Skeletal muscle cell (primary cell): Measurements from ENCODE around the gene SERPINE1.
"Not testable (repeated sequence)": the region's sequence is repeated elsewhere in the genome, so short reads cannot be mapped to it uniquely, and the experiment has no call there.

ENCODE experiments used
- DNase-seq: peaks from one replicate; pipeline ENCODE4 v3.0.0-alpha.2; 2010; ENCODE audit warnings: low read depth
- H3K4me3 ChIP-seq: 2 replicates; pipeline ENCODE4 v1.5.1; 2011; ENCODE audit warnings: low read depth, mild to moderate bottlenecking, control low read depth, low read length, moderate library complexity

Gene SERPINE1

GRCh38 chr7:101126651-101127459, at the start of gene SERPINE1:
TSS of gene SERPINE1 (plus strand) at chr7:101127104. CDS start at chr7:101128394, 1,290 bp downstream.
- H3K4me3 ChIP-seq, result peak within 1 kb of the TSS; percentile 81

DNA sequence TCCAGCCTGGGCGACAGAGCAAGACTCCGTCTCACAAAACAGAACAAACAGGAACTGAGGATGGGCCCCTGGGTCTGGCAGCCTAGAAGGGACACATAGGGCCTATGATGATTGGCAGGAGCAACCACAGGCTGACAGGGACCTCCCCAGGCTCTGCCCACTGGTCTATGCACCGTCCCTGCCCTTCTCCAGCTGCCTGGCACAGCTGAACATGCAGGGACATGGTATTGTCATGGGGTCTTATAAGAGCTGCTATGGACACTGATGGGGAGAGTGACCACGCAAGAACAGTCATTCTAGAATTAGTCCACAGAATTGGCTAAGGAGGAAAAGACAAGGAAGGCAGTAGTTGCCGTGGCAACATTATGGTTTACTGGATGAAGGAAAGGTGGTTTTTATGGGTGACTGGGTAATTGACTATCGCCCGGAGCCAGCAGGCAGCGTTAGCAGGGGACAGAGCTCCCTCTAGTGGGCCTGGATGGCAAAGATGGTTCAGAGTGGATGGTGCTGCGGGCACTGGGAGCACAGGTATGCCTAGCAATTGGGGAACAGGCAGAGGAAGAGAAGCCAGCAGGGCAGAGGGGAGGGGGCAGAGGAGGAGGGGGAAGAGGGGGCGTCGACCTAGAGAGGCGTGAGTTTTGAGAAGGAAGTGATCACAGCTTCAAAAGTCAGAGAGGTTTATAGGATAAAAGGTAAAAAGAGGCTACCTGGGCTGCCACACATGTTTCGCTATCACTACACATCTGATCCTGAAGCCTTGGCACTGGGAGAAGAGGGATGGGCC, 49.4 kb upstream of the SERPINE1 start:
- DNase-seq, result no peak
- no peak overlapping the region for H3K4me3 ChIP-seq

More at GRCh38 chr7:101126651-101127459, at the start of gene SERPINE1:
- peak; percentile 100 for DNase-seq

GRCh38 chr7:101081432-101081831, 45.5 kb upstream of the SERPINE1 start:
- no peak for DNase-seq
- H3K4me3 ChIP-seq, result no peak overlapping the region

- no peak for DNase-seq
- peak overlapping the region; percentile 82 for H3K4me3 ChIP-seq
Observed at GRCh38 chr7:101084865-101085161, 42.1 kb upstream of the SERPINE1 start.

- DNase-seq, result no peak
- peak within 1 kb of the TSS; percentile 82 for H3K4me3 ChIP-seq
Observed at GRCh38 chr7:101085162-101085964, 41.5 kb upstream of the SERPINE1 start, which contains the start of gene TRIM56. TSS of gene TRIM56 (plus strand) at chr7:101085481. CDS start at chr7:101087313, 1,832 bp downstream.

DNA sequence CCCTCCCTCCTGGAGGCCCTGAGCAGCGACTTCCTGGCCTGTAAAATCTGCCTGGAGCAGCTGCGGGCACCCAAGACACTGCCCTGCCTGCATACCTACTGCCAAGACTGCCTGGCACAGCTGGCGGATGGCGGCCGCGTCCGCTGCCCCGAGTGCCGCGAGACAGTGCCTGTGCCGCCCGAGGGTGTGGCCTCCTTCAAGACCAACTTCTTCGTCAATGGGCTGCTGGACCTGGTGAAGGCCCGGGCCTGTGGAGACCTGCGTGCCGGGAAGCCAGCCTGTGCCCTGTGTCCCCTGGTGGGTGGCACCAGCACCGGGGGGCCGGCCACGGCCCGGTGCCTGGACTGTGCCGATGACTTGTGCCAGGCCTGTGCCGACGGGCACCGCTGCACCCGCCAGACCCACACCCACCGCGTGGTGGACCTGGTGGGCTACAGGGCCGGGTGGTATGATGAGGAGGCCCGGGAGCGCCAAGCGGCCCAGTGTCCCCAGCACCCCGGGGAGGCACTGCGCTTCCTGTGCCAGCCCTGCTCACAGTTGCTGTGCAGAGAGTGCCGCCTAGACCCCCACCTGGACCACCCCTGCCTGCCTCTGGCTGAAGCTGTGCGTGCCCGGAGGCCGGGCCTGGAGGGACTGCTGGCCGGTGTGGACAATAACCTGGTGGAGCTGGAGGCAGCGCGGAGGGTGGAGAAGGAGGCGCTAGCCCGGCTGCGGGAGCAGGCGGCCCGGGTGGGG, 39.4 kb upstream of the SERPINE1 start:
- H3K4me3 ChIP-seq, result no peak overlapping the region

DNA sequence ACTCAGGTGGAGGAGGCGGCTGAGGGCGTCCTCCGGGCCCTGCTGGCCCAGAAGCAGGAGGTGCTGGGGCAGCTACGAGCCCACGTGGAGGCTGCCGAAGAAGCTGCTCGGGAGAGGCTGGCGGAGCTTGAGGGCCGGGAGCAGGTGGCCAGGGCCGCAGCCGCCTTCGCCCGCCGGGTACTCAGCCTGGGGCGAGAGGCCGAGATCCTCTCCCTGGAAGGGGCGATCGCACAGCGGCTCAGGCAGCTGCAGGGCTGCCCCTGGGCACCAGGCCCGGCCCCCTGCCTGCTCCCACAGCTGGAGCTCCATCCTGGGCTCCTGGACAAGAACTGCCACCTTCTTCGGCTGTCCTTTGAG, 38.9 kb upstream of the SERPINE1 start:
- no peak overlapping the region for H3K4me3 ChIP-seq

More for the DNA sequence above, 39.4 kb upstream of the SERPINE1 start:
- no peak for DNase-seq

GRCh38 chr7:101088858-101089529, 37.9 kb upstream of the SERPINE1 start:
- no peak for DNase-seq
- no peak overlapping the region for H3K4me3 ChIP-seq

More for the DNA sequence above, 38.9 kb upstream of the SERPINE1 start:
- no peak for DNase-seq

- DNase-seq, result no peak
- no peak overlapping the region for H3K4me3 ChIP-seq
Observed at GRCh38 chr7:101089876-101090275, 37.0 kb upstream of the SERPINE1 start.

DNA sequence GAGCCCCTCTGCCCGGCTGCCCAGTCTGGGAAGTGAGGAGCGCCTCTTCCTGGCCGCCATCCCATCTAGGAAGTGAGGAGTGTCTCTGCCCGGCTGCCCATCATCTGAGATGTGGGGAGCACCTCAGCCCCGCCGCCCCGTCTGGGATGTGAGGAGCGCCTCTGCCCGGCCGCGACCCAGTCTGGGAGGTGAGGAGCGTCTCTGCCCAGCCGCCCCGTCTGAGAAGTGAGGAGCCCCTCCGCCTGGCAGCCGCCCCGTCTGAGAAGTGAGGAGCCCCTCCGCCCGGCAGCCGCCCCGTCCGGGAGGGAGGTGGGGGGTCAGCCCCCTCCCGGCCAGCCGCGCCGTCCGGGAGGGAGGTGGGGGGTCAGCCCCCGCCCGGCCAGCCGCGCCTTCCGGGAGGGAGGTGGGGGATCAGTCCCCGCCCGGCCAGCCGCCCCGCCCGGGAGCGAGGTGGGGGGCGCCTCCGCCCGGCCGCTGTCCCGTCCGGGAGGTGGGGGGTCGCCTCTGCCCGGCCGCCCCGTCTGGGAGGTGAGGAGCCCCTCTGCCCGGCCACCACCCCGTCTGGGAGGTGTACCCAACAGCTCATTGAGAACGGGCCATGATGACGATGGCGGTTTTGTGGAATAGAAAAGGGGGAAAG, 34.5 kb upstream of the SERPINE1 start:
- DNase-seq, H3K4me3 ChIP-seq: not testable (repeated sequence)

DNA sequence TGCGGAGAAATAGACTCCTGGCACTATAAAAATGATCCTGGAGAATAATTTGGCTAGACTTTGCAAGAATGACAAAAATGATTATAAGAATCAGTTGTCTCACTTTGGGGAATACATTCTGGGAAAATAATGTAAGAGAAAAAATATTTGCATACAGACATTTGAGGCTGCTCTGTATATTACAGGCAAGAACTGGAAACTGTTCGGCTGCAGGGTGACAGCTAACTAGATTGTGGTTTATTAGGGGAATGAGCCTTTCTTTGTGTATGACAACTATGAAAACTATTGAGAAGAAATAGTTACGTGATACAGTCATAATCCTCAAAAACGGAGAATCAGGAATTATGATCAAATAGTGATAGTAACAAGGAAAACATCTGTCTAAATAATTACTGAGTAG, 33.0 kb upstream of the SERPINE1 start:
- H3K4me3 ChIP-seq, result no peak overlapping the region
- DNase-seq, result no peak

DNA sequence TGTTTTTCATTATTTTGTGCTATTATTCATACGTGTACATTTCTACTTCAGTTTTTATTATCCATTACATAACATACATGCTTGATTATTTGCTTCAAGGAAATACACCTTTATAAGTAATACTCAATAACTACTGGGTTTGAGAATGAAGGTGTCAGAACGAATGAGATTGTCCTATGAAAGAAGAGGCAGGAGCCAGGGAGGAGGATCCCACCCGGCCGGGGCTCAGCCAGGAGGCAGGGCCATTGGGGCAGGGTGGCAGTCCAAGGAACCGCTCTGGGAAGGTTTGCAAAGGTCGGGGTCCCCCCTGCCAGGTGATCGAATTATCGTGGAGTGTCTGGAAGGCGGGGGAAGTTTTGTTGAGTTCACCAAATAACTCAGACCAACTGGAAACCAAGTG, 32.5 kb upstream of the SERPINE1 start:
- no peak overlapping the region for H3K4me3 ChIP-seq
- no peak for DNase-seq

GRCh38 chr7:101094791-101095375, 32.0 kb upstream of the SERPINE1 start:
- DNase-seq, result no peak
- H3K4me3 ChIP-seq, result no peak overlapping the region

DNA sequence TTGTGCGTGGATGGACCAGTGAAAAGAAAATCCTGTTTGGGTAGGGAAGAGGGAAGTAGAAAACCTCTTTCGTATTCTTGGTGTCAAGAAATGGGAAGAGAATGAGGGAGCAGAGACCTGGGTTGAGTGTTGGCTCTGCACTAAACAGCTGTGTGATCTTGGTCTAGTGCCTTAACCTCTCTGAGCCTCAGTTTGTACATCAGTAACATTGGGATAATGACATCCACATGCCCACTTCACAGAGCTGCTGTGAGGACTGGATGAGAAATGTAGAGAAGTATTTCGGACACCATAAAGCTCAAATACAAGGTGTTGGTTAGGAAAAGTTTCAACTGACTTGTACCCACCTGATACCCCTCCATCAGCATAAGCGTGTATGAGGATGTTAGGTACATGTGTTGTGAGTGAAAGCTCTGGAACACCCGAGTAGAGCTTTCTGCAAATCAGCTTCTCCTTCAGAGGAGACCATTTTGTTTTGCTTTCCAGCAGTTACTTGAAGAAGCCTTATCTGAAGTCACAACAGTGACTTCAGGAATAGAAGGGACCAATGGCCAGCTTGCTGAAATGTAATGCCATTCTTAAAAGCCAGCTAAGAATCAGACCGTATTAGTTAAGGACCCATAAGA, 30.5 kb upstream of the SERPINE1 start:
- DNase-seq, result no peak
- H3K4me3 ChIP-seq, result no peak overlapping the region

DNA sequence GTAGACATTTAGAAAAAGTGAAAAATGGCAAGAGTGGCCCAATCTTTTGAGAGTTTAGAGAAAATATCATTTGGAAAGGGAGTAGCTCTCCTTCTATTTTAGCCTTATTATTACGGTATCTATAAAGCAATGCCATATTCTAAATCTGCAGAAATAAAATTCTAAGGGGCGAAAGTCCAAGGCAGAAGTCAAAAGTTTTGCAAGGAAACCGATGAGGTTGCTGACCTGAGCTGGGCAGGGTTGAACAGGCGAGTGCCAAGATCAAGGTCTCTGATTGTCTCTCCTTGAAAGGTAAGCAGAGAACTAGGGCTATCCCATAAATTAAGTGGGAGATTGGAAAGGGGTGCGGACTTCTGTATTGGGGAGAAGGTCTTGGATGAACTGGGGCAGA, 30.0 kb upstream of the SERPINE1 start:
- no peak for DNase-seq
- H3K4me3 ChIP-seq, result no peak overlapping the region

DNA sequence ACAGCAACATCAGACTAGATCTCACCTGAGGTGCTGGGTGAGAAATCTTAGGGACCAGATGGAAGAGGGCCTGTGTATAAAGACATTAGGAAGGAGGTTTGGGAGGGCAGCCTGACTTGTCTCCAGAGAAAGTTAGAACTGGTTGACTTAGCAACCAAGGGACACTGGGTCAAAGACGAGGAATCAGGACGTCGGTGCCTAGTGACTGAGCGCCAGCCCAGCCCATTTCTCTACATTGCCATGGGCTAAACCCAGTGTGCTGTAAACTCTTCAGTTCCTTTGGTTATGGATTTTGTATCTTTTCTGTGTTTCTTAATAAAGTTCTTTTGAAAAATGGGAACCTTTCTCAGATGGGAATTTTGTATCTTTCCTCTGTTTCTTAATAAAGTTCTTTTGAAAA, 29.3 kb upstream of the SERPINE1 start:
- no peak for DNase-seq

DNA sequence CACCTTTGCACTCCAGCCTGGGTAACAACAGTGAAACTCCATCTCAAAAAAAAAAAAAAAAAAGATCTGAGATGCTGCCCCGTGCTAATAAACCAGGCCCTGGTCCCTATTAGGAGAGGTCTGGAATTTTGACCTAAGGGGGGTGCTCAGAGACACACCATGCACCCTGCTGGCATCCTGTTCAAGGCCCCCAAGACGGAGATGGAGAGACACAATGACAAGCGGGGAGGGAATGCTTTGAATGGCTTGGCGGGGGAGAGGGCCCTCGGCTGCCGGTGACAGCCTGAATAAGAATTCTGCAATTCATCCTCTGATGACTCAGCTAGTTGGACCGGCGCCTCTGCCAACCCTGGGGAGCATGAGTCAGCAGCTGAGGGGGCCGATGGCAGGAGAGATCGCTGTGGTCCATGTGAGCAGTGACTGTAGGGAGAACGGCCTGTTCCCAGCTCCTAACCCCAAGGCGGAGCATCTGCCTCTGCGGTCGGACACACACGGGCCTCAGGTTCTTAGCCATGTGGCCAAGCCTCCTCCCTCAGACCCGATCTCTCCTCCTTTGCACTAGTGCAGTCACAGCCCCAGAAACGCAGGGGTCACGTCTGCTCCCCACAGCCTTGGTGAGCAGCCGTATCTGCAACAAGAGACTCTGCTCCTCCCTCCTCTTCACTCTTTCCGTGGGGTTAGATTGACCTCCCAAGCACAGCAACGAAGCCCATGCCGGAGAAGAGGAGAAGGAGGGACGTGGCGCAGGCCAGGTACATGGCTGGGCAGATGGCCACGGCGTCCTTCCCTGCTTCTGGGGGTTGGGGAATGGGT, 26.7 kb upstream of the SERPINE1 start:
- peak overlapping the region; percentile 29 for H3K4me3 ChIP-seq
- DNase-seq, result peak; percentile 100

More for the DNA sequence above, 29.3 kb upstream of the SERPINE1 start:
- H3K4me3 ChIP-seq, result no peak overlapping the region
